Measurements from ENCODE around the gene HDAC4.
"Not testable (repeated sequence)": the region's sequence is repeated elsewhere in the genome, so short reads cannot be mapped to it uniquely, and the experiment has no call there.

HDAC4 gene

DNA sequence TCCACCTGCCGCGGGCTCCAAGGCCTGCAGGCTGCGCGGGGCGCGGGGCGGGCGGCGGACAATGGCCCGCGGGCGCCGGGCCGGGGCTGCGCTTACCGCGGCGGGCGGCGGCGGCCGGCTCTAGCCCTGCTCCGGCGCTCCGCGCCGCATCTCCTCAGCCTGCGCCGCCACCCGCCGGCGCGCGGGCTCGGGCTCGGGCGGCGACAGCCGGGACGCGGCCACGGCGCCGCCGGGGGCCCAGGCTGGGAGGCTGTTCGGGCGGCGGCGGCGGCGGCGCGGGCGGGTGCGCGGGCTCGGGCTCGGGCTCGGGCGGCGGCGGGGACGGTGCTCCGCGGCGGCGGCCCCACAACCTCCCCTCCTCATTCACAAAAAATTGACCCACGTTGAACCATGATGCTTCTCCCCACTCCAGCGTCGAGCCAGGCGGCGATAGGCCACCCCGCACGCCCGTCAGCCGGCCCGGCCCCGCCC is at the start of gene HDAC4:
TSS of gene HDAC4 (minus strand) at position 425 of the 471 bp plus-strand sequence. CDS start 48,321 bp downstream, outside the sequence.
- DNase-seq, result no peak

- DNase-seq, result not testable (repeated sequence)
Observed at GRCh38 chr2:239449468-239449867, 48.6 kb upstream of the HDAC4 start.

DNA sequence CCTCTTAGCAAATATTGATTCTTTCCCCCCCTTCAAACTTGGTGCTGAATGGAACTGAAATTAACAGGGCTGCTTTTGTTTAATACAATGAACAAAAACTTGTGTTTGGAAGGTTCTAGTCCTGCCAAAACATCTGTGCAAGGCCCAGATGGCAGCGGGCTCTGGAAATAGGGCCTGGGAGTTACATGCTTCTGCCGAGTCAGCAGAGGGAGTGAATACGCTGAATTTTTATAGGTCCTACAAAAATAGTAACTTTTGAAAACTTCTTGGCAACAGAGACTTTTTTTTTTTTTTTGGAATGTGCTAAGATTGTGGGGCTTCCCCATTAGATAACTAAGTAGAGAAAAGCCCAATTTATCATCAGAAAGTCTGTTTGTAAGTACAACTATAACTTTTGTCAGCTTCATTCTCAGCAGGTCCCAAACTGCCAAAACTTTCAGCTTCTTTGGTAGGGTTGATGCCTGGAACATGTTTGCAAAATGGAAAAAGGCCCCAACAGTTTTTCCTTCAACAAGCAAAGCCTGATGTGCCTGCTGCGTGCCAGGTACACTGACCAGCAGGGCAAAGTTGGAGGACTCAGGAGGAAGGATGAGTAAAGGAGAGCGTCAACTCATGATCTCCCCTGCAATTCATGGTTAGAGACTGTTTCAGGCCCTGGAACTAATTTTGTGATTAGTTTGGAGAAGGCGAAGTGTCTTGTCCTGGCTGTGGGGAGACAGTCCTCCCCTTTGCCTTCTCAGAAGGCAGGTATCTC is 45.1 kb upstream of the HDAC4 start:
- no peak for DNase-seq

DNA sequence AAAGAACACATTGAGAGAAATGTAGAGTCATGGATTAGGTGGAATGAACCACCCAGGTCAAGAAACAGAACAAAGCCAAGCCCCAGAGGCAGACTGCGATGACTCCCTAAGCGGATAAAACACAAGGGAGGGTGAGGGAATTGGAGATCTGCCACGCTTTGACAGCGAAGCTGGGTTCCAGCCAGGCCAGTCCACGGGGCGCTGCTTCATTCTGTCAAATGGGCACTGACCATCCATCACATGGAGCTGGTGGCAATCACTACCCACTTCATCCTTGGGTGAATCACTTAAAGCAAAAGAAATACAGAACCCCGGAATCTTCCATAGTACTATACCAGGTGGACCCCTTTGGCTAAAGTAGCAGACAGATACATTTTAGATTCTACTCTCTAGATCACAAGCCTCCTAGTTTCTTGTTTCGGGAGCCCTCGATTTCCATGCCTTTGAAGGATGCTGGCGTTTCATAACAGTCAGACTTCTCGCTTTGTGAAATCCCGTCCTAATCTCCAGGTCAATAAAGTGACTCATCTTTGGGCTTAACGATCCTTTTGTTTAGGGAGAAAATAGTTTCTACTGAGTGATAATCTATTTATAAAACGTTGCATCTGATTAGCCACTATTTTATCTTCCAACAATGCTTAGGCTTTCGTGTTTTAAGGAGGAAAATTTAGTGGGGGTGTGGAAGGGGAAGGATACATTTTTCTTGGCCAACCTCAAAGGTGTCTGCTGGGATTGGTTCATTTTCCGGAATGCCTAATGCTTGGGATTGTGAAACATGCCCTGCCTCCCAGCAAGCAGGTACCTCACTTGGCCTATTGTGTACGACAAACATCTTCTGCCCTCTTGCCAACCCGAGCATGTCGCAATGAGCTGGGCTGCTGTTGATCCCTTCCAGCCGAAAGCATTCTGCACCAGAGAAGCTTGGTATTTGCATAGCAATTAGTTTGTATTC is 44.1 kb upstream of the HDAC4 start:
- no peak for DNase-seq

GRCh38 chr2:239443666-239444567 is 43.1 kb upstream of the HDAC4 start:
- no peak for DNase-seq

- DNase-seq, result no peak
Observed at GRCh38 chr2:239443102-239443620, 42.3 kb upstream of the HDAC4 start.

GRCh38 chr2:239442192-239442591 is 41.4 kb upstream of the HDAC4 start:
- DNase-seq, result no peak

DNA sequence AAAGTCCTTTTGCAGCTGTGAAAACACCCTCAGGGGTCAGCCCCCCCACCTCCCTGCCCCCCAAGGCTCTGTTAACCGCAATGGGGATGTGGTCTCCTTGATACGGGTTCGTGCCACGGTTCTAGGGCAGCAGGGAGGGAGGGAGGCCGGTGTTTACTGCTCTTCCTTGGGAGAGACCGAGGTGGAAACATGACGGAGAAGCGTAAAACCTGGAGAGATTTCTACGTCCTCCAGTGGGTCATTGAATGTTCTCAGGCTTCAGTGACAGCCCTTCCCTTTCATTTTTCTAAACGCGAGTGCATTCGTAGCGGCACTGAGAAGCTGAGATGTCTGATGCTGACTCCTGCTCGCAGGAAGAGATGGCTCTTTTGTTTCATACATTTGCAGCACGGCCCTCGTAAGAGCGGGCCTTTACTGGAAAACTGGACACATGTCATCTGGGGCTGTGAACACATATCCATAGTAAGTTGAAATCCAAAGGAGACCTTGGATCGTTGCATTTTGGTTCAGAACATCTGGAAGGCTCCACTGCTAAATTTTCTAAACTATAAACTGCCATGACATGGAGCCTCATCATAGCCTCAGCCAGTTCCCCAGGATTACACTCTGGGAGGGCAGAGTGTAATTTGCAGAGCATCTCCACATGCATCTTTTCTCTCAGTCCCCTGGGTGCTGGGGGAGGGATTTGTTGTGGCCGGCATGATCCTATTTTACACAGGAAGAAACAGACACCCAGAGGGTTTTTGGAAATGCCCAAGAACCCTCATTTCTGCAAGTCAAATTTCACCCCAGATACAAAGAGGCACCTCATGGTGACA is 40.6 kb upstream of the HDAC4 start:
- no peak for DNase-seq

DNA sequence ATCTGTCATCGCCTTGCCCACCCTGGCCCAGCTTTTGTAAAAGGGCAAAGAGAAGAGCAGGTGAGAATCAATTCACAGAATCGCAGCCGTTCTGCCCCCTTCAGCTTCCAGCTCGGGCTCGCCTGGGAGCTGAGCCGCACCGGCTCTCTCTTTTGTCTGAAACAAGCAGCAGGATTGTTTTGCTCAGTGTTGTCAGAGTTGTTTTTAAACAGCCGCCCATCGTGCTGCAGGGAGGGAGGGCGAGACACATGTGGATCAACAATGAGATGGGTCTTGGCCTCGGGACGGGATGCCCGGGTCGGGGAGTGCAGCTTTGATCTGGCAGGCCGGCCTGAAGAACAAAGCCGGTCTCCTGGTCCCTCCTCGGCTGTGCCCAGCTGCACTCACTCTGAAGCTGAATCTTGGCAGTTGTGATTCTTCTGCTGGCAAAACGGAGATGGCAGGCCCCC is 39.7 kb upstream of the HDAC4 start:
- DNase-seq, result no peak

GRCh38 chr2:239439754-239440315 is 39.0 kb upstream of the HDAC4 start:
- DNase-seq, result no peak

GRCh38 chr2:239438995-239439753 is 38.4 kb upstream of the HDAC4 start:
- DNase-seq, result no peak

- no peak for DNase-seq
Observed at GRCh38 chr2:239438368-239438767, 37.5 kb upstream of the HDAC4 start.

DNA sequence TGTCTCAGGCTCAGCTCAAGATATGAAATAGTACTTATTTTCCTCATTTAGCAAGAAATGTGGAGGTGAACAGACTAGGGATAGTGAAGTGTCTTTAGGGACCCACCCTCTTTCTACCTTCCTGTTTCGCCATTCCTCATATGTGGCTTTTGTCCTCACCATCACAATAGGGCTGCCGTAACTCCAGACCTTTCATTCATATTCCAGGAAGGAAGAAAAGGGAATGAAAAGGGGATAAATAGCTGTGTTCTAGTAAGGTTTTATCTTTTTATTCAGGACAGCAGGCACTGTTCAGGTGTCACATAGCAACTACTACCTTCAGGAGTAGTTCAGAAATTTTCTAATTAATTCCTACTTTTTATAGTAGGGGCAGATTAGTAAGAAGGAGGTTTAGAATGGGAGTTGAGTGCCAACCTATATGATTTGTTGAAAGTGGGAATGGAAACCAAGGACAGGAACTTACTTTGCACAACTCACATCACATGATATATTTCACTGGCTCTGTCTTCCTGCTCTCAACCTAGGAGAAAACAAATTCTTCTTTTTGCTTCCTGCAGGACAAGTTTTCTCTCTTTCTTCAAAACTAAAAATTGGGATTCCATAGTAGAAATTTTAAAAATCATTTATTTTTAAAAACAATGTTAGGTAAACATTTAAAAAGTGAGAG is 36.0 kb upstream of the HDAC4 start:
- DNase-seq, result no peak

GRCh38 chr2:239436076-239436475 is 35.3 kb upstream of the HDAC4 start:
- no peak for DNase-seq

DNA sequence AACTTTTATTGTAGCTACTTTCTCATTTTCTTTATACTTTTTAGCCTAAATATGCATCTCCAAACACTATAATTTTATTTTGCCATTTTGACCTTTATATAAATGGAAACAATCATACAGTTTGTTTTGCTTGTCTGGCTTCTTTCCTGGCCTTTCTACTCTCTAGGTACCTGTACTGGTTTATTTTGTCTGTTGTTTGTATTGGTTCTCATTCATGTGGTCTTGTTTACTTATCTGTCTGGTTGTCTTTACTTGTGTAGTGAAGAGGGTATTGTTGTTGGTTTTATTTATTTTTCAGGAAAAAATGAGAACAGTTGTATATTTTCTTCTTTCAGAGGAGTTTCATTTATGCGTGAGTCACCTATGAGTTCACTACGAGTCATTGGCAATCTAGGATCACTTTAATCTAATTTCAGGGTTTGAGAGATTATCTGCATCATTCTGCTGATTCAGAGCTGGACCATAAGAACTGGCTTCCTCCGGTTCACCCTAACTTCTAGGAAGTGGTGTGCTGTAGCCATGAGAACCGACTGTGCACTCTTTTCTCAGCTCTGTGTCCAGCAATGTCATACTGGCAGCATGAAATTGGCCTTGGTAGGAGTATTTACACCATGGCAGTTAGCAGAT is 33.1 kb upstream of the HDAC4 start:
- DNase-seq, result no peak

DNA sequence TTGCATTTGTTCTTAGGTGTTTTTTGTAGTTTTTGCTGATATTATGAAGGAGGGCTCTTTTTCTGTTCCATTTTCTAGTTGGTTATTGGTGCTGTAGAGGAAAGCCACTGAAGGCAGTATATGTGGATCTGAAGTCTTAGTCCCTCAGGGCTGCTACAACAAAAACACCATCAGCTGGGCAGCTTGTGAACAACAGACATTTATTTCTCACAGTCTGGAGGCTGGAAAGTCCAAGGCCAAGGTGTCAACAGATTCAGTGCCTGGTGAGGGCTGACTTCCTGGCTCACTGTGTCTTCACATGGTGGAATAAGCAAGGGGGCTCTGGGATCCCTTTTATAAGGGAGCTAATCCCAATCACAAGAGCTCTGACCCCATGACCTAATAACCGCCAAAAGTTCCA is 31.4 kb upstream of the HDAC4 start:
- DNase-seq, result no peak

DNA sequence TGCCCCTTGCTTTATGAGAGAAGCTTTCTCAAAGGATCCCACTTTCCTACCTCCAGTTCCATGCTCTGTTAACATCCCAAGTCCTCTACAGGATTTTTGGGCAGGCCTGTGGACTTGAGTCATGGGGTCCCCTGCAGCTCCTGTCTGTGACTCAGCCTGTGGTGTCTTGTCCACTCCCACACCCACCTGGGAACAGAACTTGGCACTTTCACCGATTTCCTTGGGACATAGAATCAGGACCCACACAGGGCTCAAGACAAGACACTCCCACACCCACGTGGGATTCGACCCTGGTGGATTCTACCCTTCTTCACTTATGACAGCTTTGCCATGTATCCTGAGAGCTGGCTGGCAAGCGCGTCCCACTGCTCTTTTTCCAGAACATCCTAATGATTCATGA is 30.7 kb upstream of the HDAC4 start:
- no peak for DNase-seq

GRCh38 chr2:239429473-239430350 is 28.9 kb upstream of the HDAC4 start:
- DNase-seq, result no peak
